ENCODE data around the gene GRIA1. TPM values are rescaled to one million over a fixed set of nuclear protein-coding genes. Genes with fewer than 3 reads are reported as not detected.

GRIA1 gene
- total and polyA plus RNA-seq, 2 of the 13 experiments (the other 11 are each of a cell fraction or from before 2014, with no cell fraction given), result not detected

DNA sequence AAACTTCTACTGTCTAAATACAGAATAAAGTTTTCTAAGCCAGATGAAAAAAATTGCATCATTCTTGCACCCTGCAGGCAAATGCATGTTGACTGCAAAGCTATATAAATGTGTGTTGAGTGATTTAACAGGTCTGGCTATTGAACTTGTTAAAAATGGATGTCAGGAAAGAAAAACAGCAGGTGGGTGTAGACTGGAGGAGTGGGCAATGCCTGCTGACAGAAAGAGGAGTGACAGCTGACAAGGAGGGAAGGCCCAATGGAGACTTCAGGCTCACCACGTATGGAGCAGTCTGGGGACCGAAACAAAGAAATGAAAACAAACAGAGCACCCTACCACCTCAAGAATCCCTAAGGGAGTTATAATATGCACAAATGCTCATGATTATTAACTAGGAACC, 127.8 kb downstream of the GRIA1 start:
- no peaks in the 10 kb centered on the region for H3K79me2 ChIP-seq (ENCODE audit: insufficient read depth, low read length)
- 34% methylated on average over 2 of the region's 2 CpGs for WGBS (ENCODE audit: low lambda C conversion rate)
- H4K20me1 ChIP-seq (ENCODE audit: insufficient read depth, low read length), result no peaks in the 10 kb centered on the region
- H3K4me2 ChIP-seq (ENCODE audit: low read depth, low read length), result no peak overlapping the region
- ChIA-PET POLR2A (no interaction called here), CTCF (ENCODE audit: low intra/inter-chr PET ratio, low total read pairs) (no interaction called here)
- H3K27ac ChIP-seq (ENCODE audit: extremely low read length, insufficient read depth, low read length), result no peak overlapping the region
- H3K4me1 ChIP-seq (ENCODE audit: insufficient read depth, low read length), result no peaks in the 10 kb centered on the region
- H2AFZ ChIP-seq (ENCODE audit: low read length), result no peak overlapping the region
- no peaks in the 10 kb centered on the region for H3K36me3 ChIP-seq (replicated peaks in 1 of 2; ENCODE audit: control insufficient read depth in 1 of 2, insufficient read depth in 2 of 2, low read length in 2 of 2)
- intact Hi-C loops (cut with micrococcal nuclease; ENCODE audit: unreplicated experiment) (no loop called here), in situ Hi-C loops (cut with HindIII; ENCODE audit: extremely low pct_ligation_motif_present, low pct_unique_long_range_greater_than_20kb) (no loop called here)
- FAIRE-seq (no peak), DNase-seq (ENCODE audit: low spot score) (no peak), ATAC-seq (no peak)
- no peaks in the 10 kb centered on the region for H3K27me3 ChIP-seq (ENCODE audit: control insufficient read depth in 1 of 2, insufficient read depth in 2 of 2, low read length in 2 of 2)
- H3K4me3 ChIP-seq (replicated peaks in 1 of 3; ENCODE audit: insufficient read depth in 1 of 3, low read depth in 2 of 3, low read length in 3 of 3), result no peak overlapping the region
- TF ChIP-seq GPBP1L1 (CRISPR knock-in tag; IDR thresholded peaks at IDR 0.05) (no peak), ZFP37 (CRISPR knock-in tag; IDR thresholded peaks at IDR 0.05; ENCODE audit: borderline replicate concordance) (no peak), SMAD3 (CRISPR knock-in tag; IDR thresholded peaks at IDR 0.05) (no peak)
- TF ChIP-seq, protein P1, sequence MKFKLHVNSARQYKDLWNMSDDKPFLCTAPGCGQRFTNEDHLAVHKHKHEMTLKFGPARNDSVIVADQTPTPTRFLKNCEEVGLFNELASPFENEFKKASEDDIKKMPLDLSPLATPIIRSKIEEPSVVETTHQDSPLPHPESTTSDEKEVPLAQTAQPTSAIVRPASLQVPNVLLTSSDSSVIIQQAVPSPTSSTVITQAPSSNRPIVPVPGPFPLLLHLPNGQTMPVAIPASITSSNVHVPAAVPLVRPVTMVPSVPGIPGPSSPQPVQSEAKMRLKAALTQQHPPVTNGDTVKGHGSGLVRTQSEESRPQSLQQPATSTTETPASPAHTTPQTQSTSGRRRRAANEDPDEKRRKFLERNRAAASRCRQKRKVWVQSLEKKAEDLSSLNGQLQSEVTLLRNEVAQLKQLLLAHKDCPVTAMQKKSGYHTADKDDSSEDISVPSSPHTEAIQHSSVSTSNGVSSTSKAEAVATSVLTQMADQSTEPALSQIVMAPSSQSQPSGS (CRISPR knock-in tag; IDR thresholded peaks at IDR 0.05), result no peak
- BruUV-seq (replicated peaks), result no TSS peak
- no peaks in the 10 kb centered on the region for H3K9me3 ChIP-seq (ENCODE audit: low read length)
- H3K9ac ChIP-seq (ENCODE audit: insufficient read depth, low read depth, low read length), result no peak overlapping the region

DNA sequence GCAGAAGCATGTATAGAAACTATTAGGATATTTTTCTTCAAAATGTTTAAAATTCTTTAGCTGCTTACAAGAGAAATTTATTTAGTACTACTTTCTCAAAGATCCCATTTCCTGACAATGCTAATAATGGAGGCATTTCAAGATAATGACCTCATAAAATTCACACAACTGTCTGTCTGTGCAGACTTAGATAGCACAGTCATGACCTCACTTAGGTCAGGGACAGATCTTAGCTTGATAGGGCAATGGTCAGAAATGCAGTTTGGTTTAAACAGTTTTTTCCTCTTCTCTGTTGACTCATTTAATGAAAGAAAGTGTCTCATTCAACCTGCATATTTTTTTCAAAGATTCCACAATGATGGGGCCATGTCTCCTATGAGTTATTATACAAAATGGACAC, 128.4 kb downstream of the GRIA1 start:
- CTCF ChIA-PET (ENCODE audit: low intra/inter-chr PET ratio, low total read pairs), result no interaction called here
- ATAC-seq (no peak), FAIRE-seq (no peak), DNase-seq (ENCODE audit: low spot score) (no peak)
- Histone ChIP-seq H3K4me1 (ENCODE audit: insufficient read depth, low read length) (no peaks in the 10 kb centered on the region), H3K4me2 (ENCODE audit: low read depth, low read length) (no peak overlapping the region), H3K36me3 (replicated peaks in 1 of 2; ENCODE audit: control insufficient read depth in 1 of 2, insufficient read depth in 2 of 2, low read length in 2 of 2) (no peaks in the 10 kb centered on the region), H4K20me1 (ENCODE audit: insufficient read depth, low read length) (no peaks in the 10 kb centered on the region), H3K4me3 (replicated peaks in 1 of 3; ENCODE audit: insufficient read depth in 1 of 3, low read depth in 2 of 3, low read length in 3 of 3) (no peak overlapping the region), H3K9ac (ENCODE audit: insufficient read depth, low read depth, low read length) (no peak overlapping the region), H3K27me3 (ENCODE audit: control insufficient read depth in 1 of 2, insufficient read depth in 2 of 2, low read length in 2 of 2) (no peaks in the 10 kb centered on the region), H3K9me3 (ENCODE audit: low read length) (no peaks in the 10 kb centered on the region), H3K79me2 (ENCODE audit: insufficient read depth, low read length) (no peaks in the 10 kb centered on the region), H3K27ac (ENCODE audit: extremely low read length, insufficient read depth, low read length) (no peak overlapping the region), H2AFZ (ENCODE audit: low read length) (no peak overlapping the region)
- in situ Hi-C loops (cut with HindIII; ENCODE audit: extremely low pct_ligation_motif_present, low pct_unique_long_range_greater_than_20kb), result no loop called here
- intact Hi-C loops (cut with micrococcal nuclease; ENCODE audit: unreplicated experiment), result no loop called here
- POLR2A ChIA-PET, result no interaction called here
- no TSS peak for BruUV-seq (replicated peaks)
- no peak for TF ChIP-seq ZNF256 (CRISPR knock-in tag; conservative IDR thresholded peaks at IDR 0.05)
- no peak for TF ChIP-seq MTF1 (CRISPR knock-in tag; IDR thresholded peaks at IDR 0.05)
- TF ChIP-seq GABPA (IDR thresholded peaks at IDR 0.05; ENCODE audit: low read depth, low read length), result no peak
- TF ChIP-seq GABPA (CRISPR knock-in tag; IDR thresholded peaks at IDR 0.05; ENCODE audit: low read depth), result no peak
- TF ChIP-seq, protein P2, sequence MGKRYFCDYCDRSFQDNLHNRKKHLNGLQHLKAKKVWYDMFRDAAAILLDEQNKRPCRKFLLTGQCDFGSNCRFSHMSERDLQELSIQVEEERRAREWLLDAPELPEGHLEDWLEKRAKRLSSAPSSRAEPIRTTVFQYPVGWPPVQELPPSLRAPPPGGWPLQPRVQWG (CRISPR knock-in tag; IDR thresholded peaks at IDR 0.05; ENCODE audit: borderline replicate concordance, low read depth), result no peak
